GM19023 (cell line): ENCODE measurements around the gene TEX2.
"Not testable (repeated sequence)": the region's sequence is repeated elsewhere in the genome, so short reads cannot be mapped to it uniquely, and the experiment has no call there.

ENCODE experiments used
- ATAC-seq: cut with Tn5 transposase; IDR thresholded peaks from one replicate; pipeline ENCODE4 v1.9.1; 2021; ENCODE audit warnings: mild to moderate bottlenecking, moderate library complexity; ENCODE audit not compliant: unreplicated experiment

Gene TEX2

GRCh38 chr17:64214950-64215349 is 48.1 kb downstream of the TEX2 start:
- ATAC-seq, result no peak

- ATAC-seq, result no peak
Measured at GRCh38 chr17:64213995-64214811, 48.9 kb downstream of the TEX2 start.

- ATAC-seq, result no peak
Measured at GRCh38 chr17:64212122-64212521, 50.9 kb downstream of the TEX2 start.

GRCh38 chr17:64209983-64210382 is 53.1 kb downstream of the TEX2 start:
- no peak for ATAC-seq

- no peak for ATAC-seq
Measured at GRCh38 chr17:64209356-64209941, 53.6 kb downstream of the TEX2 start.

- ATAC-seq, result not testable (repeated sequence)
Measured at GRCh38 chr17:64208656-64209055, 54.4 kb downstream of the TEX2 start.

- ATAC-seq, result no peak
Measured at GRCh38 chr17:64205804-64206203, 57.3 kb downstream of the TEX2 start.

- no peak for ATAC-seq
Measured at GRCh38 chr17:64203630-64204029, 59.4 kb downstream of the TEX2 start.

GRCh38 chr17:64202683-64203344 is 60.2 kb downstream of the TEX2 start:
- no peak for ATAC-seq

GRCh38 chr17:64200080-64201032 is 62.7 kb downstream of the TEX2 start:
- no peak for ATAC-seq

GRCh38 chr17:64198331-64199090 is 64.5 kb downstream of the TEX2 start:
- ATAC-seq, result no peak

- ATAC-seq, result no peak
Measured at GRCh38 chr17:64196601-64197000, 66.5 kb downstream of the TEX2 start.

- ATAC-seq, result no peak
Measured at GRCh38 chr17:64193561-64193960, 69.5 kb downstream of the TEX2 start.

GRCh38 chr17:64192589-64192988 is 70.5 kb downstream of the TEX2 start:
- ATAC-seq, result no peak

- ATAC-seq, result no peak
Measured at GRCh38 chr17:64190472-64190871, 72.6 kb downstream of the TEX2 start.

- ATAC-seq, result no peak
Measured at GRCh38 chr17:64188088-64188487, 75.0 kb downstream of the TEX2 start.

GRCh38 chr17:64187093-64187895 is 75.8 kb downstream of the TEX2 start:
- no peak for ATAC-seq

- no peak for ATAC-seq
Measured at GRCh38 chr17:64186171-64187092, 76.6 kb downstream of the TEX2 start.
